ENCODE data around the gene TLR9.

- no peak for TF ChIP-seq POLR2A (IDR thresholded peaks at IDR 0.05; ENCODE audit: low read depth)
- no peak for TF ChIP-seq CTCF (IDR thresholded peaks at IDR 0.05)
Measured at GRCh38 chr3:52218937-52219650, 6.4 kb downstream of the TLR9 start.
